Omental fat pad (tissue), 4 donors: Measurements from ENCODE around the gene GNGT1. TPM values are rescaled to one million over a fixed set of nuclear protein-coding genes. Genes with fewer than 3 reads are reported as not detected.

Source experiments
- ATAC-seq: fragments of 150-250 bp; one replicate; pipeline ENCODE4 v1.9.1; 2016; ENCODE audit warnings: mild to moderate bottlenecking, moderate library complexity; ENCODE audit not compliant: low FRiP score
- DNase-seq: peaks from one replicate; pipeline ENCODE4 v3.0.0-alpha.2; 2019; ENCODE audit warnings: low spot score
- total RNA-seq, 4 donors: library from RNA; depleted of rRNA; stranded (reverse); fragments of >200 nt; gene quantifications; one replicate each; pipeline ENCODE4 v1.1.0, GENCODE V29; 2016
- TF ChIP-seq, protein P1 (sequence below), 3 donors: fragments of 450-650 bp; IDR thresholded peaks; one replicate each; pipeline ENCODE4 v1.5.1; 2016 to 2017; ENCODE audit warnings: antibody characterized with exemption in 3 of 3, mild to moderate bottlenecking in 3 of 3, moderate library complexity in 2 of 3

The GNGT1 gene
- total RNA-seq, 4 donors from 2014 or later = not detected

DNA sequence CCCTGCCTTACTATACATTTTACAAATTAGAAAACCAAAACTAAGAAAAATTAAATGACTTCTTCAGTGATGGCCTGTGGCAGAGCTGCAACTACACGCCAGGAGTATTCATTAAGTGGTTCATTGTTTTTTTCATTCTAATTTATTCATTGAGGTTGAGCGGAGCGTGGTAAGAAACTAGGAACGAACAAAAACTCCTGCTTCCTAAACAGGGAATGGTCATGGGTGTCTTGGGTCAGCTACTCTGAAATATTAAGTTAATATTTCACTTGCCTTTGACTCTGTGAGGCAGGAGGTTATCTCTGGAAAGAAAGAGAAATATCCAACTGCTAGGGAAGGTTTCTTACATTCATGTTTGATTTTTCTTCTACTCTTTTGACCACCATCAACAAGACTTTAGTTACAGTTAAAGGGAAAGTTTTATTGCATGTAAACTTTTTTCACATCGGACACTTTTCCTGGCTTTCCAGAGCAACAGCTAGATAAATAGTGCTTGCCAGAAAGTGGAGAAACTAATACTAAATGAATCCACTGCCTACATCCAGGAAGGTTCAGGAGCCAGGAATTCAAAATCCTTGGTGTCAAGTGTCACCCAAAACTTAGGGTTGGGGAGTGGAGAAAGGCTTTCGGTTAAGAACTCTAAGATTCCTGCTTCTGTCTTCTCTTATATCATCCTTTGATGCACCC lies 14.3 kb downstream of the GNGT1 start:
- TF ChIP-seq, protein P1, sequence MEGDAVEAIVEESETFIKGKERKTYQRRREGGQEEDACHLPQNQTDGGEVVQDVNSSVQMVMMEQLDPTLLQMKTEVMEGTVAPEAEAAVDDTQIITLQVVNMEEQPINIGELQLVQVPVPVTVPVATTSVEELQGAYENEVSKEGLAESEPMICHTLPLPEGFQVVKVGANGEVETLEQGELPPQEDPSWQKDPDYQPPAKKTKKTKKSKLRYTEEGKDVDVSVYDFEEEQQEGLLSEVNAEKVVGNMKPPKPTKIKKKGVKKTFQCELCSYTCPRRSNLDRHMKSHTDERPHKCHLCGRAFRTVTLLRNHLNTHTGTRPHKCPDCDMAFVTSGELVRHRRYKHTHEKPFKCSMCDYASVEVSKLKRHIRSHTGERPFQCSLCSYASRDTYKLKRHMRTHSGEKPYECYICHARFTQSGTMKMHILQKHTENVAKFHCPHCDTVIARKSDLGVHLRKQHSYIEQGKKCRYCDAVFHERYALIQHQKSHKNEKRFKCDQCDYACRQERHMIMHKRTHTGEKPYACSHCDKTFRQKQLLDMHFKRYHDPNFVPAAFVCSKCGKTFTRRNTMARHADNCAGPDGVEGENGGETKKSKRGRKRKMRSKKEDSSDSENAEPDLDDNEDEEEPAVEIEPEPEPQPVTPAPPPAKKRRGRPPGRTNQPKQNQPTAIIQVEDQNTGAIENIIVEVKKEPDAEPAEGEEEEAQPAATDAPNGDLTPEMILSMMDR (IDR thresholded peaks at IDR 0.05) = no peak
- DNase-seq = no peak
- no peak for ATAC-seq

DNA sequence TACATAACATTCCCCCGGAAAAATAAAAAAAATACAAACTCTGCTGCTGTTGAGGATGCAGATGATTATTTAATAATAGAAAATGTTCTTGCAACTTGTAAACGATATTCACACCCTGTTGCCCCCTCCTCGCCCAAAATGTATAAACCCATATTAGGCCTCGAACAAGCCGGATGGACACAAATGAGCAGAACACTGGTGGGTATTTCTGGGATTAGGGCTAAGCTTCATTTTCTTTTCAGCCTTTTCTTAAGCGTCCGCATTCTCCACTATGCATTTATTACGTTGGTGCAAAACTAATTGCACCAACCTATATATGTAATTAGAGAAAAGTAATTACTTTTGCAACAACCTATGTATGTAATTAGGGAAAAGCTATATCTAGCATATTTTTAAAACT lies 14.8 kb downstream of the GNGT1 start:
- DNase-seq (no peak), ATAC-seq (no peak)
- TF ChIP-seq, protein P1 (IDR thresholded peaks at IDR 0.05) = no peak

- DNase-seq (peak; percentile 39), ATAC-seq (peak; percentile 91)
- TF ChIP-seq, protein P1 (IDR thresholded peaks at IDR 0.05) = no peak
Observed at GRCh38 chr7:93921607-93922566, 15.5 kb downstream of the GNGT1 start, which contains the start of gene GNG11. TSS of gene GNG11 (plus strand) at chr7:93921735. CDS start at chr7:93922138, 403 bp downstream.

- no peak for ATAC-seq
- TF ChIP-seq, protein P1 (IDR thresholded peaks at IDR 0.05) = no peak
- DNase-seq = no peak
Observed at GRCh38 chr7:93923296-93923695, 16.9 kb downstream of the GNGT1 start.

- no peak for DNase-seq
- no peak for ATAC-seq
- TF ChIP-seq, protein P1 (IDR thresholded peaks at IDR 0.05) = no peak
Observed at GRCh38 chr7:93923942-93924341, 17.6 kb downstream of the GNGT1 start.

DNA sequence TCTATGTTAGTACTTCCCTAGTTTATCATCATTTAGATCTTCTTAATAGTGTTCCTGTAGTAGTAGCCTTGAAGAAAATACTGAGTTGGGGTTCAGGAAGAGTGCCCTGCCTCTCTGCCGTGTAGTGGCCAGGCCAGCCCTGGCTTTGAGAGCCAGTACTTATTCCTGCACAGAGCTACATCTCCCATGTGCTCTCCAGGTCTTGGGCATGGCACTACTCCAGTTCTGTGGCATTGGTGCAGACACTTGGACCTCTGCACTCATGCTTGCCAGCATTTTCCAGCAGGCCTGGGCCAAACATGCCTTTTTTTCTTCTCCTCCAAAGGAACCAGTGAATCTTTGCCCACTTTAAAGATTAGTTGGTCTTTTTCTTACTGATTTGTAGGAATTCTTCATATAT lies 20.4 kb downstream of the GNGT1 start:
- TF ChIP-seq, protein P1 (IDR thresholded peaks at IDR 0.05) = no peak
- no peak for DNase-seq
- ATAC-seq = no peak
